OCI-LY3 (cell line): Measurements from ENCODE around the gene ENO1.

Source experiments
- EZH2phosphoT487 ChIP-seq: fragments of 200-600 bp; shearing (Covaris generic); IDR thresholded peaks from 2 replicates; pipeline ENCODE4 v1.6.1; 2018; ENCODE audit warnings: antibody characterized with exemption, mixed run types, low read depth
- TF ChIP-seq, protein P1 (sequence below): fragments of 200-600, 300-600 bp; sonication (generic); IDR thresholded peaks from 2 replicates; pipeline ENCODE4 v1.5.1; 2014; ENCODE audit warnings: antibody characterized with exemption, low read length, low read depth

DNA sequence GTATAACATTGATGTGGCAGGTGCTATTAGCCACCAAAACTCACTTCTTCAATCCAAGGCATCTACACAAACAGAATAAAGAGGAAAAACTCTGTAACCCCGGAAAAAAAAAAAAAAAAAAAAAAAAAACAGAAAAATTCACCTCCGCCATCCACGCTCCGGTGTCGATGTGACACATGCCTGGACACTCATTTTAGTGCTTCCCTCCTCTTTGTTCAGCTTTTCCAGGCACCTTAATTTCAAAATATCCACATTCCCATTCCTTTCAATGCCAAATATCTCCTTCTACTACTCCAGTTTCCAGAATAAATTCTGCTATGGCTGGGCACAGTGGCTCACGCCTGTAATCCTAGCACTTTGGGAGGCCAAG lies 55.2 kb downstream of the ENO1 start:
- TF ChIP-seq, protein P1, sequence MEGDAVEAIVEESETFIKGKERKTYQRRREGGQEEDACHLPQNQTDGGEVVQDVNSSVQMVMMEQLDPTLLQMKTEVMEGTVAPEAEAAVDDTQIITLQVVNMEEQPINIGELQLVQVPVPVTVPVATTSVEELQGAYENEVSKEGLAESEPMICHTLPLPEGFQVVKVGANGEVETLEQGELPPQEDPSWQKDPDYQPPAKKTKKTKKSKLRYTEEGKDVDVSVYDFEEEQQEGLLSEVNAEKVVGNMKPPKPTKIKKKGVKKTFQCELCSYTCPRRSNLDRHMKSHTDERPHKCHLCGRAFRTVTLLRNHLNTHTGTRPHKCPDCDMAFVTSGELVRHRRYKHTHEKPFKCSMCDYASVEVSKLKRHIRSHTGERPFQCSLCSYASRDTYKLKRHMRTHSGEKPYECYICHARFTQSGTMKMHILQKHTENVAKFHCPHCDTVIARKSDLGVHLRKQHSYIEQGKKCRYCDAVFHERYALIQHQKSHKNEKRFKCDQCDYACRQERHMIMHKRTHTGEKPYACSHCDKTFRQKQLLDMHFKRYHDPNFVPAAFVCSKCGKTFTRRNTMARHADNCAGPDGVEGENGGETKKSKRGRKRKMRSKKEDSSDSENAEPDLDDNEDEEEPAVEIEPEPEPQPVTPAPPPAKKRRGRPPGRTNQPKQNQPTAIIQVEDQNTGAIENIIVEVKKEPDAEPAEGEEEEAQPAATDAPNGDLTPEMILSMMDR: no peak
- TF ChIP-seq EZH2phosphoT487: no peak
